ENCODE measurements around the gene SGCD. TPM values are rescaled to one million over a fixed set of nuclear protein-coding genes. Genes with fewer than 3 reads are reported as not detected.

The SGCD gene
- total and polyA plus RNA-seq, 10 donors = 0.26 to 5.3 (median 1.3) TPM

- Histone ChIP-seq H3K9me3 (no peaks in the 10 kb centered on the region), H3K4me3 (no peak overlapping the region), H3K36me3 (no peaks in the 10 kb centered on the region), H3K4me1 (peaks cover 0 to 3% (median 0%) of the 10 kb centered on the region in 6 donors), H3K27ac (no peak overlapping the region), H3K27me3 (replicated peaks in 1 of 7) (no peaks in the 10 kb centered on the region)
- DNase-seq = no peak
- 91 to 97% (median 94%) methylated on average over 2 of the region's 2 CpGs for WGBS, 5 donors
- TF ChIP-seq POLR2AphosphoS5 (IDR thresholded peaks at IDR 0.05) (no peak), POLR2A (IDR thresholded peaks at IDR 0.05) (no peak), CTCF (IDR thresholded peaks at IDR 0.05 in 8 of 11, conservative IDR thresholded peaks at IDR 0.05 in 3 of 11) (no peak)
- intact Hi-C loops (cut with DNase I; ENCODE audit: low total_unique reads) = no loop called here
Observed at GRCh38 chr5:156476678-156477077, 149.7 kb downstream of the SGCD start.

- peaks cover 0 to 3% (median 0%) of the 10 kb centered on the region in 6 donors for H3K4me1 ChIP-seq
- H3K9me3 ChIP-seq = no peaks in the 10 kb centered on the region
- no peaks in the 10 kb centered on the region for H3K27me3 ChIP-seq (replicated peaks in 1 of 7)
- no peak overlapping the region for H3K4me3 ChIP-seq
- no peaks in the 10 kb centered on the region for H3K36me3 ChIP-seq
- no peak overlapping the region for H3K27ac ChIP-seq
- no peak for TF ChIP-seq POLR2AphosphoS5 (IDR thresholded peaks at IDR 0.05)
- TF ChIP-seq POLR2A (IDR thresholded peaks at IDR 0.05) = no peak
- TF ChIP-seq CTCF (IDR thresholded peaks at IDR 0.05 in 8 of 11, conservative IDR thresholded peaks at IDR 0.05 in 3 of 11) = no peak
- DNase-seq = no peak
- intact Hi-C loops (cut with DNase I; ENCODE audit: low total_unique reads) = no loop called here
- 79 to 95% (median 88%) methylated on average over 1 of the region's 1 CpG for WGBS, 5 donors
Observed at GRCh38 chr5:156477196-156477595, 150.2 kb downstream of the SGCD start.

GRCh38 chr5:156479849-156480248 lies 152.9 kb downstream of the SGCD start:
- Histone ChIP-seq H3K4me1 (no peaks in the 10 kb centered on the region), H3K9me3 (no peaks in the 10 kb centered on the region), H3K27me3 (replicated peaks in 1 of 7) (no peaks in the 10 kb centered on the region), H3K4me3 (no peak overlapping the region), H3K27ac (no peak overlapping the region), H3K36me3 (no peaks in the 10 kb centered on the region)
- WGBS, 5 donors = 74 to 88% (median 76%) methylated on average over 1 of the region's 1 CpG
- TF ChIP-seq CTCF (IDR thresholded peaks at IDR 0.05 in 8 of 11, conservative IDR thresholded peaks at IDR 0.05 in 3 of 11) (no peak), POLR2A (IDR thresholded peaks at IDR 0.05) (no peak), POLR2AphosphoS5 (IDR thresholded peaks at IDR 0.05) (no peak)
- intact Hi-C loops (cut with DNase I; ENCODE audit: low total_unique reads) = no loop called here
- DNase-seq = no peak

- intact Hi-C loops (cut with DNase I; ENCODE audit: low total_unique reads) = no loop called here
- TF ChIP-seq POLR2AphosphoS5 (IDR thresholded peaks at IDR 0.05) (no peak), CTCF (IDR thresholded peaks at IDR 0.05 in 8 of 11, conservative IDR thresholded peaks at IDR 0.05 in 3 of 11) (no peak), POLR2A (IDR thresholded peaks at IDR 0.05) (no peak)
- 52 to 86% (median 71%) methylated on average over 4 of the region's 4 CpGs for WGBS, 5 donors
Observed at GRCh38 chr5:156481741-156482140, 154.8 kb downstream of the SGCD start.

More at GRCh38 chr5:156481741-156482140, 154.8 kb downstream of the SGCD start:
- no peaks in the 10 kb centered on the region for H3K27me3 ChIP-seq (replicated peaks in 1 of 7)
- H3K27ac ChIP-seq = no peak overlapping the region
- no peak for DNase-seq
- no peaks in the 10 kb centered on the region for H3K36me3 ChIP-seq
- no peaks in the 10 kb centered on the region for H3K4me1 ChIP-seq
- H3K4me3 ChIP-seq = no peak overlapping the region
- H3K9me3 ChIP-seq = peaks cover 0 to 11% (median 3%) of the 10 kb centered on the region in 8 donors

Measured in spleen (tissue), 11 donors.